HG02885 (cell line): ENCODE data around the gene KIFC1.
"Not testable (repeated sequence)": the region's sequence is repeated elsewhere in the genome, so short reads cannot be mapped to it uniquely, and the experiment has no call there.

Source experiments
- ATAC-seq: cut with Tn5 transposase; IDR thresholded peaks from one replicate; pipeline ENCODE4 v1.9.1; 2021; ENCODE audit warnings: mild to moderate bottlenecking; ENCODE audit not compliant: unreplicated experiment, poor library complexity

The KIFC1 gene, protein sequence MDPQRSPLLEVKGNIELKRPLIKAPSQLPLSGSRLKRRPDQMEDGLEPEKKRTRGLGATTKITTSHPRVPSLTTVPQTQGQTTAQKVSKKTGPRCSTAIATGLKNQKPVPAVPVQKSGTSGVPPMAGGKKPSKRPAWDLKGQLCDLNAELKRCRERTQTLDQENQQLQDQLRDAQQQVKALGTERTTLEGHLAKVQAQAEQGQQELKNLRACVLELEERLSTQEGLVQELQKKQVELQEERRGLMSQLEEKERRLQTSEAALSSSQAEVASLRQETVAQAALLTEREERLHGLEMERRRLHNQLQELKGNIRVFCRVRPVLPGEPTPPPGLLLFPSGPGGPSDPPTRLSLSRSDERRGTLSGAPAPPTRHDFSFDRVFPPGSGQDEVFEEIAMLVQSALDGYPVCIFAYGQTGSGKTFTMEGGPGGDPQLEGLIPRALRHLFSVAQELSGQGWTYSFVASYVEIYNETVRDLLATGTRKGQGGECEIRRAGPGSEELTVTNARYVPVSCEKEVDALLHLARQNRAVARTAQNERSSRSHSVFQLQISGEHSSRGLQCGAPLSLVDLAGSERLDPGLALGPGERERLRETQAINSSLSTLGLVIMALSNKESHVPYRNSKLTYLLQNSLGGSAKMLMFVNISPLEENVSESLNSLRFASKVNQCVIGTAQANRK

DNA sequence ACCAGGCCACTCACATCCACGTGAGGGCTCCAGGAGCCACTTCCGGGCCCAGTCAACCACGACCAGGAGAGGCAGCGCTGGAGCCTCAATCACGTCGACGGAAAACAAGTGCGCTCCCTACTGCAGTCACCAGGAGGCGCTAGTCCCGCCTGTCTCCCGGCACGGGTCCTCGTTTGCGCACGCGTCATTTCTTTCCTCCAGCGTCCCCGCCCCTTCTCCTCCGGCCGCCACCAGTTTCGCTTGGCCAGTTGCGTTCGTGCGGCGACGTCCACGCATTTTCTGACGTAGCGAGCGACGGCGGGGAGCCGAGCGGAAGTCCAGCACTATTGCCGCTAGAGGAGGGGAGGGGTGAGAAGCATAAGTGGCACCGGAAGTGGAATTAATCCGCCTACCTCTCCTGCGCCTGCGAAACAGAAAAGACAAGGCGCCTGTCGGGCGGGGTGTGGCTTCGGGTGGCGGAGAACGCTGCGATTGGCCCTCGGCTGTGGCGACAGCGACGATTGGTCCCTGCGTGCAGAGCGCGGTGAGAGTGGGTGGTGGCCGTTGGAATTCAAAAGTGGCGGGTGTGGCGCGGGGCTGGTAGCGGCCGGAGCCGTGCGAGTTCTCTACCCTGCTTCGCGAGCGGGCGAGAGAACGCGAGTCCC, at the start of gene KIFC1:
KIFC1 (plus strand) TSS at position 546 of the 644 bp plus-strand sequence. CDS start 163 bp downstream, outside the sequence.
- ATAC-seq: peak; percentile 86

DNA sequence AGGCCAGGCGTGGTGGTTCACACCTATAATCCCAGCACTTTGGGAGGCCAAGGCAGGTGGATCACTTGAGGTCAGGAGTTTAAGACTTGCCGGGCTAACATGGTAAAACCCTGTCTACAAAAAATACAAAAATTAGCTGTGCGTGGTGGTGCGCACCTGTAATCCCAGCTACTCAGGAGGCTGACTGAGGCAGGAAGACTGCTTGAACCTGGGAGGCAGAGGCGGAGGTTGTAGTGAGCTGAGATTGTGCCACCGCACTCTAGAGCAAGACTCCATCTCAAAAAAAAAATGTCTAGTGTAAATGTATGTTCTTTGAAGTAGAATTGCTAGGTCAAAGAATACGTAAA, 48.0 kb upstream of the KIFC1 start:
- ATAC-seq: not testable (repeated sequence)

DNA sequence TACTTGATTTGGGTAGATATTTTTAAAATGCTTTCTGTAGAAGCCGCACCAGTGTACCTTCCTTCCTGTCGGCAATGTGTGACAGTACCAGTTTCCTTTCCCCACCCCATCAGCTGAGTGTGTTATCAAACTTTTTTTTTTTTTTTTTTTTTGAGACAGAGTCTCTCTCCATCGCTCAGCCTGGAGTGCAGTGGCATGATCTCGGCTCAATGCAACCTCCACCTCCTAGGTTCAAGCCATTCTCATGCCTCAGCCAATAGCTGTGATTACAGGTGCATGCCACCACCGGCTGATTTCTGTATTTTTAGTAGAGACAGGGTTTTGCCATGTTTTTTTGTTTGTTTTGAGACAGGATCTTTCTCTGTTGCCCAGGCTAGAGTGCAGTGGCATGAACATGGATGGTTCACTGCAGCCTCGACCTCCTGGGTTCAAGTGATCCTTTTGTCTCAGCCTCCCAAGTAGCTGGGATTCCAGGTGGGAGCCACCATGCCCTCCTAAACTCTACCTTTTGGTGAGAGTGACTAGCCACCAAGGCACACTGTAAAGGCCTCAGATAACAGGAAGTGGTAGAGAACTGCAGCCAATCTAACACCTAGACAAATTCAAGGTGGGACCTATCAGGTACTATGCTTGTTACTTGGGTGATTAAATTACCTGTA, 47.5 kb upstream of the KIFC1 start:
- ATAC-seq: peak; percentile 45

DNA sequence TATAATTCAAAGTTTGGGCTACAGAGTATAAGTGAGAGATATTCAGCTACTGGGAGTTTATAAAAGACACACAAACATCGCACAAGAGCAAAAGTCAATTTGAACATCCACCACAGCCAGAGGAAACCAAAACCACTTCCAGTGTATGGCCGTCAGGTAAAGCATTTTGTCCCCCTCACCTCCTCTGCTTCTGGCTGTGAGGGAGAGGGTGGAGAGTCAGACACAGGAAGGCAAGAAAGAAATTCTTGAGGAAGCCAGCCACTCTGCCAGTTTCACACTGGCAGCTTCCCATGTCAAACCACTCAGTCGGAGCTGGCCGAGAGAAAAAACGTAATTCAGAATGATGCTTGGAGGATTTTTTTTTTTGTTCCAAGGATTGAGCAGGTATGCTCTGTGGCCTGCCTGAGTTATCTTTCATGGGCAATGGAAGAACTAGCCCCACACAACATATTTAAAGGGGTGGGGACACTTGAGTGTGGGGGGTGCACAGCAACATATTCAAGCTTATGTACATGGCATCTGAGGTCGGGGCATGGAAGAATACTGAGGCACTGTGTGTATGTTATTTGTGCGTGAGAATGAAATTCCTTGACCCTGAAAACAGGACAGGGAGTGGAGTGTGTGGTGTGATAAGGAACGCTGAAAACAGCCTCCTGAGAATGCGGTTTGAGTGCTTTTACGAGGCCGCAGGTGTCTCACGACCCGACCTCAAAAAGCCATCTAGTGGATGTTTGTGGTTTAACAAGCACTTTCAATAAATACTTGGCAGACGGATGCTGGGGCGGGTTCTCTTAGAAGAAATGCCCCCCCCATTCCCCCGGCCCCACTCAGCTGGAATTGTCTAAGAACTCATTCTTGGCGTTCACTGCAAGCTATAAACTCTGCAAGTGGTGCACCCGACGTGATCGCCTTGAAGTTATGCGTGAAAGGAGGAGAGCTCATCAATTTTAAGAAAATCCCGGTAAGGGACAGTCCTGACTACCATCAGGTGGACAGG, 46.6 kb upstream of the KIFC1 start:
- no peak for ATAC-seq

DNA sequence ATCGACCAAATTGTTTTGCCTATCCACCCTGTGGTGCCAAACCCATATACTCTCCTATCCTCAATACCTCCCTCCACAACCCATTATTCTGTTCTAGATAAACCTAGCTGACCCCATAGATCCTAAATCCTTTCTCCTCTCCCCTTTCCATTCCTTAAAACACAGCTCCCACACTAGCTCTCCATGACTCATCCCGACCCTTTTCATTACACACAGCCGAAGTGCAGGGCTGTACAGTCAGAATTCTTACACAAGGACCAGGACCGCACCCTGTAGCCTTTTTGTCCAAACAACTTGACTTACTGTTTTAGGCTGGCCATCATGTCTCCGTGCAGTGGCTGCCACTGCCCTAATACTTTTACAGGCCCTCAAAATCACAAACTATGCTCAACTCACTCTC, 44.7 kb upstream of the KIFC1 start:
- ATAC-seq: not testable (repeated sequence)

DNA sequence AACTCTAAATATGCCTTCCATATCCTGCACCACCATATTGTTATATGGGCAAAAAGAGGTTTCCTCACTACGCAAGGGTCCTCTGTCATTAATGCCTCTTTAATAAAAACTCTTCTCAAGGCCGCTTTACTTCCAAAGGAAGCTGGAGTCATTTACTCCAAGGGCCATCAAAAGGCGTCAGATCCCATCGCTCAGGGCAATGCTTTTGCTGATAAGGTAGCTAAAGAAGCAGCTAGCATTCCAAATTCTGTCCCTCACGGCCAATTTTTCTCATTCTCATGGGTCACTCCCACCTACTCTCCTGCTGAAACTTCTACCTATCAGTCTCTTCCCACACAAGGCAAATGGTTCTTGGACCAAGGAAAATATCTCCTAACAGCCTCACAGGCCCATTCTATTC, 43.8 kb upstream of the KIFC1 start:
- no peak for ATAC-seq

DNA sequence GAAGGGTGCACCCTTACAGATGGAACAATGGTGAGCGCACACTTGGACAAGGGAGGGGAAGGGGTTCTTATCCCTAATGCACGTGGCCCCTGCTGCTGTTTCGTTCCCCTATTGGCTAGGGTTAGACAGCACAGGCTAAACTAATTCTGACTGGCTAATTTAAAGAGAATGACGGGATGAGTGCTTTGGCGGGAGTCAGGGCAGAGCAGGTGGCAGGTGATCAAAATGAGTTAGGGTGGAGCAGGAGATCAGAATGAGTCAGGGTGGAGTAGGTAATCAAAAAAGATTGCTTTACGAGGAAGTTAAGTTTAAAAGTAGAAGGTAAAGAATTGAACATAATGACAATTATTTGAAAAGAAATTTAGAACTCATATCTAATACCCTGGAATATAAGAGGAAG, 35.8 kb upstream of the KIFC1 start:
- not testable (repeated sequence) for ATAC-seq

DNA sequence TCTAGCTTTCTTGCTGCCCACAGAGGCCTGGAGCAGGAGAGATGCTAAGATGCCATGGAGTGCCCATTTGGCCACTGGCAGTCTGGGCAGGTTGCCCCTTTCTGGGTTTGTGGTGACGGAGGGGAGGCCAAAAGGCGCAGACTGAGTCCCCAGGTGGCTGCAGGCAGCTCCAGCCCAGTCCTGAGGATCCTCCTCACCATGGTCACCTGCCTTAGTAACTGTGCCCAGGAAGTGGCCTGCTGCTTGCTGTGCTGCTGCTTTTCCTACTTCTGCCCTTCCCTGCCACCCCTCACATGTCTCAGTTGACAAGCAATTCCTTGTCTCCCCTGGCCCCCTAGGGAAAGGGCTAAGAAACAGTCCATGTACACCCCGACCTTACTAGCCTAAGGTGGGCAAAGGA, 35.3 kb upstream of the KIFC1 start:
- ATAC-seq: no peak

DNA sequence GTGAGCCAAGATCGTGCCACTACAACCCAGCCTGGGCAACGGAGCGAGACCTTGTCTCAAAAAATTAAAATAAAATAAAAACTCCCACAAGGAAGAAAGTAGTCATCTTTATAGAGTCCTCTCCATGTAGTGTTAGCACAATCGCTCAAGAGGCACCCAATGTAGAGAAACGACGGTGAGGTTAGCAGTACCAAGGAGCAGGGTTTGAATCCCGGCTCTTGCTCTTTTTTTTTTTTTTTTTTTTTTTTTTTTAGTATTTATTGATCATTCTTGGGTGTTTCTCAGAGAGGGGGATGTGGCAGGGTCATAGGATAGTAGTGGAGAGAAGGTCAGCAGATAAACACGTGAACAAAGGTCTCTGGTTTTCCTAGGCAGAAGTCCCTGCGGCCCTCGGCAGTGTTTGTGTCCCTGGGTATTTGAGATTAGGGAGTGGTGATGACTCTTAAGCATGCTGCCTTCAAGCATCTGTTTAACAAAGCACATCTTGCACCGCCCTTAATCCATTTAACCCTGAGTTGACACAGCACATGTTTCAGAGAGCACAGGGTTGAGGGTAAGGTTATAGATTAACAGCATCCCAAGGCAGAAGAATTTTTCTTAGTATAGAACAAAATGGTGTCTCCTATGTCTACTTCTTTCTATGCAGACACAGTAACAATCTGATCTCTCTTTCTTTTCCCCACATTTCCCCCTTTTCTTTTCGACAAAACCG, 34.3 kb upstream of the KIFC1 start:
- ATAC-seq: not testable (repeated sequence)

DNA sequence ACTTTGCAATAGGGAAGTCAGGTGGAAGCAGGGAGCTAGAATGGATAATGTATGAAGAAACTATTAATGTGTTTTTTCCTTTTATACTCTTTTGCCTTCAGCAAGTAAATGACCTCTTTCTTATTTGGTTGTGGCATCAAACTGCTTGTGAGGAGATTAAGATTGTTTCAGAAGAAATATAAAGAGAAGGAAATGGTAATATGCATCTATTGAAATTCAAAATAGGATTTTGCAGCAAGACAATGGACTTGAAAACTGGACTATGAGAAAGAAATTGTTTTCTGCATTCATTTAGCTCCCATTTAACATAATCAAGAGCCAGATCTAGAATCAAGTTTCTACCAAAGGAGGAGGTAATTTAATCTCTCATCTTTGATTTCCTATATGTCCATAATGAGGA, 32.3 kb upstream of the KIFC1 start:
- no peak for ATAC-seq

DNA sequence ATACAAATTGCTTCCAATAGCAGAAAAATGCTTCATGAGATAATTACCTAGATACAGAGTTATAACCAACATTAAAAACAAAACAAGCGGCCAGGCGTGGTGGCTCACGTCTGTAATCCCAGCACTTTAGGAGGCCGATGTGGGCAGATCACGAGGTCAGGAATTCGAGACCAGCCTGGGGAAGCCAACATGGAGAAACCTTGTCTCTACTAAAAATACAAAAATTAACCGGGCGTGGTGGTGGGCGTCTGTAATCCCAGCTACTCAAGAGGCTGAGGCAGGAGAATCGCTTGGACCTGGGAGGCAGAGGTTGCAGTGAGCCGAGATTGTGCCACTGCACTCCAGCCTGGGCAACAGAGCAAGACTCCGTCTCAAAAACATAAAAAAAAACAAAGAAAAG, 28.1 kb upstream of the KIFC1 start:
- not testable (repeated sequence) for ATAC-seq

DNA sequence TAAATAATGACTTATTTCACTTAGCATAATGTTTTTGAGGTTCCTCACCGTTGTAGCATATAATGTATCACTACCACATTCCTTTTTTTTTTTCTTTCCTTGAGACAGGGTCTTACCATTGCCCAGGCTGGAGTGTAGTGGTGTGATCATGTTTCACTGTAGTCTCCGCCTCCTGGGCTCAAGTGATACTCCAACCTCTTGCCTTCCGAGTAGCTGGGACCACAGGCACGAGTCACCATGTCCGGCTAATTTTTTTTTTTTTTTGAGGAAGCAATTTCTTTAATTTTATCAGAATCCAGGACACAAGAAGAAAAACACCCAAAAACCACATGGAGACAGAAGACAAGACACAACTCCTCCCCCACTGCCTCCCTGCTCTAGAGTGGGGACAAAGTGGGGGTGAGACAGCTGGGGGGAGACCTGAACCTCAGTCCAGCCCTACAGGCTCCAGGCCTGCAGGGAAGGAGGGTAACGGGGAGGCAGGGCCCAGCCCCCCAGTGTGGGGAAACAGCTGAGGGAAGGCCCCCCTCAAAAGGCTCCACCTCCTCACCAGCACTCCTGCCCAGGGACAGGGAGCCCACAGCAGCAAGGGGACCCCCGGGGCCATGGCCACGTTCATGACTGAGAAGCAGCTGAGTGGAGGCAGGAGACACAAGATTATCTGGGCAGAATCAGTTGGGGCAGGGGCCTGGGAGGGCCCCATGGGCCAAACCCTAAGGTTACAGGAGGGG, 27.0 kb upstream of the KIFC1 start:
- not testable (repeated sequence) for ATAC-seq

DNA sequence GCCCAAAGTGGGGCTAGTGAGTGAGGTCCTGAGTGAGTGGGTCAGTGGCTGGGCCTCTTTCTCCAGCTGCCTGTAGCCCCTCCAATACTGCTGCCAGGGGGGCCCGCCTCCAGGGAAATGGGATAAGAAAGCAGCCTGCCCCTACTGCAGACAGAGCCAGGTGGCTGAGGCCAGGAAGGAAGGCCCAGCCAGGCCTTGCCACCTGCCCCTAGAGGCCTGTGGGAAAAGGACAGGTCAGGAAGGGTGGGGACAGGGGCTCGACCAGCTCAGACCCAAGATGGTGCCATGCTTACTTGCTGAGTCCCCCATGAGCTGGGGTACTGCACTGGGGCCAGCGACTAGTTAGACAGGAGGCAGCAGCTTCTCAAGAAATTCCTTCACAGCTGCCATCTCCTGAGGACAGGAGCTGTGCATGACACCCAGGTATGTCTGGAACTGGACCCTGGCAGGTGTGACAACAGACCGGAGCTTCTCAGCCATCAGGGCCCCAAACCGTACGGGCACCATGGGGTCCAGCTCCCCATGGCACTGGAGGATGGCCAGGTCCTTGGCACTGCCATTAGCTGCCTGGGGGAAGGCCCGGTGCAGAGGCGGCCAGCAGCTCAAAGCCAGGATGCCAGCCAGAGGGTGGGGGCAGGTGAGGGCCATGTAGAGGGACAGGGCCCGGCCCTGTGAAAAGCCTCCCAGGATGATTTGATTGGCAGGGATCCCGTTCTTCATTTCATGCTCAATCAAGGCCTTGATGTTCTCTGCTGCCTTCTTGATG, 26.2 kb upstream of the KIFC1 start:
- not testable (repeated sequence) for ATAC-seq

DNA sequence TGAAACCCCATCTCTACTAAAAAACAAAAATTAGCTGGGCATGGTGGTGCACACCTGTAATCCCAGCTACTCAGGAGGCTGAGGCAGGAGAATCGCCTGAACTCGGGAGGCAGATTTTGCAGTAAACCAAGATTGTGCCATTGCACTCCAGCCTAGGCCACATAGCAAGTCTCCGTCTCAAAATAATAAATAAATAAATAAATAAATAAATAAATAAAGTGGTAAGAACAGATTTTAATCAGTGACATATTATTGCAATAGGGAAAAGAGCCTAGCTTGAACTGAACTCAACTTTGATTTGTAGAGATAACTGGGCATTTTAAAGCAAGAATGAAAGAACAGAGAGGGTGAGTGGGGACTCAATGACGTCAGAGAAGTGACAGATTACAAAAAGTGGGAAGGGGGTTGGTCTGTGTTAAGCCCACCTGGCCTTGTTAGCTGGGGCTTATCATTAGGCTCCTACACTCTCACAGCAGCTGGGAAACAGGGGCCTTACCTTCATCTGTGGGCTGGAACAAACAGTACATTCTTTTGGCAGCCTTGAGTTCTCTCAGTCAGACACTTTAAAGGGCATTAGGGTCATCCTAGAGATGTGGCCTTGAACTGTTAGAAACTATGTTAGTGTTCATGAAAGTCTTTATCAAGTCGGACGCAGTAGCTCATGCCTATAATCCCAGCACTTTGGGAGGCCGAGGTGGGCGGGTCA, 24.5 kb upstream of the KIFC1 start:
- ATAC-seq: no peak

DNA sequence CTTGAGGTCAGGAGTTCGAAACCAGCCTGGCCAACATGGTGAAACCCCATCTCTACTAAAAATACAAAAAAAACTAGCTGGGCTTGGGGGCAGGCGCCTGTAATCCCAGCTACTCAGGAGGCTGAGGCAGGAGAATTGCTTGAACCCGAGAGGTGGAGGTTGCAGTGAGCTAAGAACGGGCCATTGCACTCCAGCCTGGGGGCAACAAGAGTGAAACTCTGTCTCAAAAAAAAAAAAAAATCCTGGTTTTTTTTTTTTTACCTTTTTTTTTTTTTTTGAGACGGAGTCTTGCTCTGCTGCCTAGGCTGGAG, 24.0 kb upstream of the KIFC1 start:
- ATAC-seq: not testable (repeated sequence)

DNA sequence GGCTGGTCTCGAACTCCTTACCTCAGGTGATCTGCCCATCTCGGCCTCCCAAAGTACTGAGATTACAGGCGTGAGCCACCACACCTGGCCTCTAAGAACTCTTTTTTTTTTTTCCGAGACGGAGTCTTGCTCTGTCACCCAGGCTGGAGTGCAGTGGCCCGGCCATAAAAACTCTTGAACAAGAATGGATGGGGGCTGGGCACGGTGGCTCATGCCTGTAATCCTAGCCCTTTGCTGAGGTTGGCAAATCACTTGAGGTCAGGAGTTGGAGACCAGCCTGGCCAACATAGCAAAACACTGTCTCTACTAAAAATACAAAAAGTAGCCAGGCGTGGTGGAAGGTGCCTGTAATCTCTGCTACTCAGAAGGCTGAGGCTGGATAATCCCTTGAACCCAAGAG, 19.7 kb upstream of the KIFC1 start:
- not testable (repeated sequence) for ATAC-seq

DNA sequence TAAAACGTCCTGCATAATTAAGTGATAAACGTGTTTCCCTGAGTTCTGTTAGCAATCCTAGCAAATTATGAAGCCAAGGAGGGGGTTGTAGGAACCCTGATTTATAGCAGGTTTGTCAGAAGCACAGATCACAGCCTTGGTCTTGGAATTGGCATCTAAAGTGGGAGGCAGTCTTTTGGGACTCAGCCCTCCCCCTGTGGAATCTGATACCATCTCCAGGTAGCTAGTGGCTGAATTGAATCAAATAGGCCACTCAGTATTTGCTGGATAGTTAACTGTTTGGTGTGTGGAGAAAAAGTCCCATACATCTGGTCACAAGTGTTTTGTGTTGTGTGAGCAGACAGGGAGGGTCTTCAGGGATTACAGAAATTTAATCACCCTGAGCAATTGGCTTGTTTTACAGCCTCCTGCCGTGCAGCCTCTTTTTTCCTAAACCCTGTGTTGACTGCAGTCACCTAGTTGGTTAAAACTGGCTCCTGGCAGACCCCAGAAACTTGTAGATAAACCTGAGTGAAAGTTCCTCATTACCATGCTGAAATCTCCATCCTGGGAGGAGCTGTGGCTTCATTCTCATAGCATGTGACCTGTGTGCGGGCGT, 19.0 kb upstream of the KIFC1 start:
- no peak for ATAC-seq
